ENCODE results near the gene TRAPPC1. TPM values are rescaled to one million over a fixed set of nuclear protein-coding genes. Genes with fewer than 3 reads are reported as not detected.

TRAPPC1 gene
- total and polyA plus RNA-seq, 2 of the 4 experiments (the other 2 are of a cell fraction), result 50.4 to 303 TPM

DNA sequence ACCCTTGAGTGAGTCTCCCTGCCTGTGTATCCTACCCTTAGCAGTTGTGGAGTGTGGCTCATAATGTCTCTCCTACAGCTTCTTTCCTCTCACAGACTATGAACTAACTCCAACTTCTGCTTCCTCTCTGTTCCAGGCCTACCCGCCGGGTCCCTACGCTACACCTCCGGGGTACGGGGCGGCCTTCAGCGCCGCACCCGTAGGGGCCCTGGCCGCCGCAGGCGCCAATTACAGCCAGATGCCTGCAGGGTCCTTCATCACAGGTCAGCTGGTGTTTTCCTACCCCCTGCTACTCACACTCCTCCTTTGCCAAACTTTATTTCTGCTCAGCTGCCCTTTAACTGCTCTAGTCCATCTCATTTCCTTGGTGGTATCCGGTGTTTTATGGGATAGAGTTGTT, 21.0 kb downstream of the TRAPPC1 start:
- H4K91ac ChIP-seq (ENCODE audit: insufficient read depth, low read depth, low read length), result no peak overlapping the region
- no peak overlapping the region for H3K4me2 ChIP-seq (ENCODE audit: low read depth, low read length)
- no peak overlapping the region for H4K8ac ChIP-seq (ENCODE audit: low read depth in 2 of 2, low read length in 2 of 2)
- H3K9me1 ChIP-seq (ENCODE audit: insufficient read depth, low read length), result no peaks in the 10 kb centered on the region
- peaks cover 63% of the 10 kb centered on the region for H3K36me3 ChIP-seq (ENCODE audit: control insufficient read depth, insufficient read depth, low read length)
- in situ Hi-C loops (cut with MboI; ENCODE audit: low sequenced_read_pairs), result loop anchor here (5.0 to 10.0 kb wide), 2 partner anchors 77 to 134 kb away; no protein-coding TSS in a partner anchor
- no peak overlapping the region for H2AFZ ChIP-seq (replicated peaks; ENCODE audit: low read length, poor library complexity)
- H3K18ac ChIP-seq (ENCODE audit: low read depth, low read length), result no peak overlapping the region
- H3K9ac ChIP-seq (ENCODE audit: low read depth, low read length), result no peak overlapping the region
- no peak overlapping the region for H3K4ac ChIP-seq (ENCODE audit: low read depth, low read length)
- H4K20me1 ChIP-seq (ENCODE audit: insufficient read depth, low read length), result peaks cover 2% of the 10 kb centered on the region; the same call in 1 of the 2 replicates
- intact Hi-C loops (cut with micrococcal nuclease), result no loop called here
- ChIA-PET POLR2A (ENCODE audit: unreplicated experiment) (interaction anchor here (0.6 kb wide), 1 partner anchor 27 kb away, joined by 5 read pairs; no protein-coding TSS in a partner anchor), CTCF (interaction anchor here (1.2 kb wide), 1 partner anchor 10 kb away, joined by 3 read pairs; no protein-coding TSS in a partner anchor)
- no peak overlapping the region for H3K14ac ChIP-seq (replicated peaks; ENCODE audit: low read depth, low read length)
- H2BK15ac ChIP-seq (ENCODE audit: low read depth, low read length), result no peak overlapping the region
- H3K23ac ChIP-seq (ENCODE audit: low read depth, low read length), result no peak overlapping the region
- TF ChIP-seq MAFK (IDR thresholded peaks at IDR 0.05; ENCODE audit: low read depth, low read length), result no peak
- peaks cover 2% of the 10 kb centered on the region; the same call in 1 of the 2 replicates for H3K4me1 ChIP-seq (ENCODE audit: control insufficient read depth, insufficient read depth, low read length)
- DNase-seq (no peak), ATAC-seq (ENCODE audit: low read depth) (no peak)
- H3K27me3 ChIP-seq (ENCODE audit: control insufficient read depth, insufficient read depth, low read length), result no peaks in the 10 kb centered on the region
- 91% methylated on average over 11 of the region's 13 CpGs; no CpG with 5 or more reads in 1 of the 2 experiments for WGBS, 2 experiments (ENCODE audit: extremely low coverage in 2 of 2, insufficient read length in 1 of 2)
- H2BK20ac ChIP-seq (ENCODE audit: low read depth, low read length), result no peak overlapping the region
- H3K4me3 ChIP-seq (ENCODE audit: insufficient read depth, low read depth, low read length), result no peak overlapping the region
- H4K5ac ChIP-seq (ENCODE audit: low read depth, low read length), result no peak overlapping the region
- no peak overlapping the region for H3K56ac ChIP-seq (ENCODE audit: extremely low read depth, insufficient read depth, low read length)
- no peaks in the 10 kb centered on the region; a peak in 1 of 4 replicates for H3K79me1 ChIP-seq (ENCODE audit: low read depth in 1 of 2, low read length in 2 of 2)
- no peak overlapping the region for H2AK5ac ChIP-seq (ENCODE audit: low read depth, low read length)
- no peaks in the 10 kb centered on the region for H3K9me3 ChIP-seq (ENCODE audit: control insufficient read depth, insufficient read depth, low read length)
- BruUV-seq (replicated peaks), result no TSS peak
- no peak overlapping the region for H2BK120ac ChIP-seq (ENCODE audit: low read depth, low read length)
- no peak overlapping the region for H2AK9ac ChIP-seq (replicated peaks; ENCODE audit: low read depth, low read length, poor library complexity)
- H3K27ac ChIP-seq (ENCODE audit: insufficient read depth, low read length), result no peak overlapping the region
- dilution Hi-C loops (cut with HindIII; ENCODE audit: low sequenced_read_pairs, unreplicated experiment), result no loop called here
- H2BK5ac ChIP-seq (ENCODE audit: low read depth, low read length, poor library complexity, severe bottlenecking), result no peak overlapping the region

All from IMR-90 (cell line).